Erythroblast (primary cell): ENCODE data around the gene PRPH.

Experiments used
- DNase-seq, 2 experiments: peaks; one replicate each; lab custom pipeline; 2025; lab: John Stamatoyannopoulos, UW
- GATA1 ChIP-seq: IDR thresholded peaks from 2 replicates; pipeline ENCODE4 v1.6.1; 2011; ENCODE audit warnings: low read depth, mild to moderate bottlenecking, control low read depth, low read length, moderate library complexity
- POLR2A ChIP-seq: IDR thresholded peaks from 2 replicates; pipeline ENCODE4 v1.6.1; 2011; ENCODE audit warnings: mild to moderate bottlenecking, low read length

The PRPH gene

DNA sequence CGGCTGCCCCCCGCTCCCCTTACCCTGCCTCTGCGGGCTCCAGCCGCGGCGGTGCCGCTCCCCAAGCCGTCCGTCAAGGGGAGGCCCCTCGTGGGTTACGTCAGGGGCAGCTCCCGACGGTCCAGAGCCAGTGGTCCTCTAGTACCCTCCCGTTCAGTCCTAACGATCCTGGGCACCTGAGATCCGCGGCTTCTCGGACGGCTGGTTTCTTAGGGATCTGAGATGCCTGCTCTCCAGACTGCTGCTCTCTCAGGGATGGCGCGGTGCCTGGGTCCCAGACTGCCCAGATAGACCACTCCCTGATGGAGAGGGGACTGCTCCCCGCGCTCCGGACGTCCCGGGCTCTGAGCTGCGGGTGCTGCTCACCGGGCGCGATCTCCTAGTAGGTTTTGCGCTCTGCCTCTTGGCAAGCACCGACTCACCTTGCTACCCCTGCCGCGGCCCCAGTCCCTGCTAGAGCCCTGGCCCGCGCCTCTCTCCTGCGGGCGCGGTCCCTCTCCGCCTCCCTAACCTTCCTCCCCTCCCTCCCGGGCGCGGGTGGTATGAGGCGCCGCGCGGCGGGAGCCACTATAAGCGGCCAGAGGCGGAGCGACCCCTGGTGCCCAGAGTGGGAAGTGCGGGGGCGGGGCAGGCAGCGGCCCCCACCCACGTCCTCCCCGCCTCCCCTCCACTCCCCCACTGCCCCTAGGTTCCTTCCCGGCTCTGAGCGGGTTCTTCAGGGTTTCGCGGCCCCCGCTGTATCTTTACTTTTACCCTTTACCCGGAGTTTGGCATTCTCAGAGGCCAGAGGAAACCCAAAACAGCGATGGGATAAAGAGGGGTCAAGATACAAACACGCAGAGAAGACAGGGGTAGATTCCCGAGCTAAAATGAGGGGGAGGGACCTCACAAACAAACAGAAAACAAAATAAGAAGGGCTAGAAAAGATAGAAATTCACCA, 42.0 kb downstream of the PRPH start, which contains the start of gene C1QL4:
TSS of gene C1QL4 (minus strand) at position 544 of the 940 bp plus-strand sequence. CDS start 711 bp downstream, outside the sequence.
- peak; percentile 79 to 88 for DNase-seq
- no peak for TF ChIP-seq GATA1
- no peak for TF ChIP-seq POLR2A

DNA sequence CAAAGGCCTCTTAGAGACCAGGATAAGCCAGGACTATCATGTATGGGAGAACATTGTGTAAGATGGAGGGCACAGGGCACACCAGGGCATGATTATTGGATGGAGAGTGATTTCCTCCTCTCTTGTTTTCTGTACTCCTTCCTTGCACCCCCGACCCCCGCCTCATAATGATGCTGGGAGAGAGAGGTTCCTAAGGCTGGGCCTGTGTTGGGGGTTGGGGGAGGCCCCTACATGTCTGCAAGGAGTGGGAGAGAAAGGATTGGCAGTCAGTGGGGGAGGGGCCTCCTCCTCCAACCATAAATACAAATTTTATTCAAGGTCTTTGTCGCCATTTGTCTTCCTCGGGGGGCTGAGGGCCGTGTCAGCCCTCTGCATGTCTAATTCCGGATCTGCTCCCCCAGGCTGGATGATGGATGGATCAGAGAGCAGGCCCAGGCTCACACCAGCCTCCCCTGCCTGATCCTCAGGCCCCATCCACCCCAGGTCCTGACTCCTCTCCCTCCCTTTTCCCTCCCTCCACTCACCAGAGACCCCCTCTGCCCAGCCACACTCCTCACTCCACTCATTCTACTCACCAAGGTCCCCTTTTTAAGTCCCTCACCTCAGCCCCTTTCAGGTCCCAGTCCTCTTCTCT, 44.0 kb downstream of the PRPH start:
- DNase-seq, result no peak
- no peak for TF ChIP-seq POLR2A

DNA sequence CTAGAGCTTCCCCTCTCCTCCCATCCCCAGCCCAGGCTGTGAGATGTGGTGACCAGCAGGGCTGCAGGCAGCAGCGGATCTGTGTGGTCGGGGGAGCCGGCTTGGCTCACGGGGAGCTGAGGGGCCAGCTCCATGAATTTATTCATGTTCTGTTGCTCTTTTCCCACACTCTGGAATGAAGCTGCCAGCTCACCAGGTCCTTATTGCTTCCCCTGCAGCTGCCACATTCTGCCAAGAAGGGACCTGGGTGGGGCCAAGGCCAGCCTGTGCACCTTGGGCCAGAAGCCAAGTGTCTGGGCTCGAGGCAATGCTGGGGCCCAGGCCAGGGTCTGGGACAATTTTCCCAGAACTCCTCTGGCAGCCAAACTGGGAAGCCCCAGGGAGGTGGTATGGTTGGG, 44.5 kb downstream of the PRPH start:
- peak in 1 of 2 experiments; percentile 13 for DNase-seq
- TF ChIP-seq GATA1 (no peak), POLR2A (no peak)

DNA sequence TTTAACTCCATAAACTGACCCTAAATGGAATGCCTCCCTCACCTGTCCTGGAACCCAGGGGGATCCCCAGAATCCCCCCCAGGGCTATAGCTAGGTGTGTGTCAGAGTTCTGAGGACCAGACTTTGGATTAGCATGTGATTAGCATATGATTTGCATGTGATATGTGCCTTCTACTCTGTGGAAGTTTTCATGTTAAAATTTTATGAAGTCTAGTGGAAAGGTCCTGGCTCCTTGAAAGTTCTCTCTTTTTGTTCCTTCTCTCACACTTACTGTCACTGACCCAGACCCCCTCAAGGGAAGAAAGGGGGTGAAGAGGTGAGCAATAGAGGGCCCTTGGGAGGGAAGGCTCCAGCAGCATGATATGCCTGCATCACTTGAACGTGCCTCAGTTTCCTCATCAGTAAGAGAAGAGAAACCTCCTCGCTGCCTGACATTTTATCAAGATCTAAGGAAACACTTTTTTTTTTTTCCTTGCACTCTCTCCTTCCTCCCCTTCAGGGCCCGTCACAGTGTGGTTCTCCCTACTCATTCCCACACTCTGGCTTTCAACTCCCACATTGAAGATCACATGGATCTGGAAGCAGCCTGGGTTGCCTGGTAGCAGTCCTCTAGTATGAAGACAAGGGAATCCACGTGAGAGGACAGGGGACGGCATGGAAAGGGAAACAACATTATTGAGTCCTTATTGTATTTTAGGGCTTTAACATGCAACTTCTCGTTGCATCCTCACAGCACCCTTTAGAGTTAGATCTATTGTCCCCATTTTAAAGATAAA, 45.3 kb downstream of the PRPH start:
- DNase-seq, result no peak
- TF ChIP-seq GATA1 (no peak), POLR2A (no peak)

DNA sequence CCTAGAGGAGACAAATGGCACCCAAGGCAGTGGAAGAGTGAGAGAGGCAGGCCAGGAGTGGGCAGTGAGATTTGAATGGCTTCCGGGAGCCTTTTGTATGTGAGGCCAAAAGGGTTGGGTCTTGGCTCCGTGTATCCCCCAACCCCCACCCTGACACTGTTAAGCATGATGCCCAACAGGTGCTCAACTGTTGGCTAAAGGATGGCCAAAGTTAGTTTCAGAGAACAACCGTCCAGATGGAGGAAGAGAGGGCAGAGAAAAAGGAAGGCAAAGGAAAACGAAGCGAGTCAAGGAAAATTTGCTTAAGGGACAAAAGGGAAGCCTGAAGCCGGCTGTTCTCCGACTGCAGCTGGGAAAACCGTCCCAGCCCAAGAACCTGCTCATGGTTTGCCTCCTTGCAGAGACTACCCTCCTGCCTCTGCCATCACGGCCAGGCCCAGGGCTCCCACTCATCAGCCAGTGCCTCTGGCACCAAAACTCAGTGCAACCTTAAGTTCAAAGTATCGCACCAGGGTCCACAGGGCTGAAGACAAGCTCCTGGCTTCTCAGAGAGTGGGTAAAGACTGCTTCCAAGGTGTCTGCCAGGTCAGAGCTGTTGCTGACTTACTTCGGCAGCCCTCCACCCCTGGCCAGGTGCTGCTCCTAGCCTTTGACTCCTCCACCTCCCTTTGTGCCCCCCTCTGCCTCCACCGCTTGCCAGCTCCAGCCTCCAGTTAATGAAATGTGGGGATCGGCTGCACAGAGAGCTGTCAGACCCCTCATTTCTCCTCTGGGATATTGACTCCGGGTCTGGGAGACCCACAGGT, 46.2 kb downstream of the PRPH start:
- no peak for TF ChIP-seq POLR2A
- TF ChIP-seq GATA1, result no peak
- peak in 1 of 2 experiments; percentile 12 for DNase-seq

DNA sequence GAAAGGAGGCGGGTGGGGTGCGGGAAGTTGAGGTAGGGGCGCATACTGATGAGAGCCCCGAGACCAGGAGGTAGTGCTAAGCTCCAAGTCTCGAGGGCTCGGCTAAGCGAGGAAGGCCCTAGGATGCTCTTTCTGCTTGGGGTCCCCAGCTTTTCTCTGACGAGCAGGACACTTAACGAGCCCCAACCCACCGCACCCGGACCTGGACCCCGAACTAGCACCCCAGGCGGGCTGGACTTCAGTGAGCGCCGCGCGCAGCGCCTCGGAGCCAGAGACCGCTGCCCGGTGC, 46.8 kb downstream of the PRPH start:
- DNase-seq, result no peak
- no peak for TF ChIP-seq POLR2A
- TF ChIP-seq GATA1, result no peak

DNA sequence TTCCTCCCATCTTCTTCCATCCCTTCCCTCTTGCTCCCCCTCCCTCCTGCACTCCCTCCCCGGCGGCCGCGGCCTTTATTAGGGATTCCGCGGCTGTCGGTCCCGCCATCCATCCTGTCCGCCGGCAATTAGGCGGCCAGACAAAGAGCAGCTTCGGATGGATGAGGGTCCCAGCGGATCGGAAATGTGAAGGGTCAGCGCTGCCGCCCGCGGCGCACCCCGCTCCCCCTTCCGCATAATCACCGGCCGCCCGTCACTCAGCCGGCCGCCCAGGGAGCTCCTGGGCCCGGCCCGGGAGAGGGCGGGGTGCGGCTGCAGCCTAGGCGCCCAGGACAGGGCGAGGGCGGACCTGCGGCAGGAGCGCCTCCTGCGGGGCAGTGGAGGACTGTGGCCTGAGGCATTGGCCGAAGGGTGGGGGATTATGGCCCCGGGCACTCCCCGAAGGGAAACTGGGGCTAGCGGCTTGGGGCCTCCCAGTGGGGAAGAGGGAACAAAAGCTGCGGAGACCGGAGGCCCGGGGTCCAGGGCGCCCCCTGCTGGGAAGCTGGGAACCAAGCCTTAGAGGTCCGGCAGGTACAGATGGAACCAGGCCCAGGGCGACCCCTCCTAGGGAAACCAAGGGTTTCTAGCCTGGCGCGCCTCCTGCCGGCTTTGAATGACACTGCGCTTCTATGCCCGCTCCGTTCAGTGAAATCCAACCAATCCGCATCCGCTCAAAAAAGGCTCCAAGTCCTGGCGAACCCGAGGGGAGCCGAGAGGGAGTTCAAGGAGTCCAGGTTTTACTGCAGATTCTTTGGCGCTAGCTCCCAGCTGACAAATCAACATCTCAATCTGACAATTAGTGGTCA, 47.3 kb downstream of the PRPH start:
- TF ChIP-seq POLR2A (no peak), GATA1 (no peak)
- DNase-seq, result peak; percentile 86 to 90

DNA sequence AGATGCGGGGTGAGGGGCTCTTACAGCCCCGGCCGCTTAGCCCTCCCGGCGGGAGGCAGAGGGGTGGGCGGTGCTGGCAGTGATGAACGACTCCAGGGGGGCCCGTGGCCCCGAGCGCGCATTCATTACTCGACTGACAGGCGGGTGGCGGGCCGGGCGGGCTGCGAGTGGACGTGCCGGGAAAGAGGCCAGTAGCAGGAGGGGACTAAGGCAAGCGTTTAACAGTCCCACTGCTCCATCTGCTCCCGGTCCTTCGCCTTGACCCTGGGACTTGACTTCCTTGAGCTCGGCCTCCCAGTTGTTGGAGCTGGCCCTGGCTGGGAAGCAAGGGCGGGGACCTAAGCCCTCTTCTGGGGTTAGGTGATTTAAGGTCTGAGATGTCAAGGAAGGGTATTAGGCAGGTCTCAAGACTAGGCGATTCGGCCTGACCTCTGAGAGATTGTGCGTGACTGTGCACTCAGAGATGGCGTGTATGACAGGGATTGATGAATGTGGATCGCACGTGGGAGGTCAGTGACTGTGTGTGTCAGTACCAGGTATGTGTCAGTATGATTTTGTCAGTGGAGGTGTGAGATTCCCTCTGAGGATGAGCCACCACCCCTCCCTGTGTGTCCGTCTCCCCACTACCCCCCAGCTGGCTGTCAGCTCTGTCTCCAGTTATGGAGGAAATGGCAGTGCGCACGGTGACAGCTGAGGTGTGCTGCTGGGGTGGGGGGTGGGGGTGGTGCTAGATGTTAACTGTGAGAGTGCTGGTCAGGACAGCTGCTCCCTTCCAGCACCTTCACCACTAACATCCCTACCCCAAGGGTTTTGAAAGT, 48.2 kb downstream of the PRPH start:
- TF ChIP-seq POLR2A (no peak), GATA1 (no peak)
- DNase-seq, result peak in 1 of 2 experiments; percentile 15

DNA sequence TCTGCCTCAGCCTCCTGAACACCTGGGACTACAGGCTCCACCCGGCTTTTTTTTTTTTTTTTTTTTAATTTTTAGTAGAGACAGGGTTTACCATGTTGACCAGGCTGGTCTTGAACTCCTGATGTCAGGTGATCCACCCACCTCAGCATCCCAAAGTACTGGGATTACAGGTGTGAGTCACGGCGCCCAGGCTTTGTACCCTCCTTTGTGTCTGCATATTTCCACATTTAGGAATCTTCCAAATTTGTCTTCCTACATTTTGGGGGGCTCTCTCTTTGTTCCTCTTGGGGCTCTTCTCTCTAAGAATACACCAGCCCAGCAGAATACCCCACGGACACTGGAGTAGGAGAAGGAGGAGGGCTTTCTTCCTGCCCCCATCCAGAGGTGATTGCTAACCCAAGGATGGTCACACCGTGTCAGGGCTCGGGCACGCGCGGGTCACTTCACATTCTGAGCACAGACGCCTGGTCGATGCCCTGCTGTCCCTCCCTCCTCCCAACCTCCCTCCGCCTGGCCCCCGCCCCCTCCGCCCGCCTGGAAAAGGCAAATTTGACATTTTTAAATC, 49.6 kb downstream of the PRPH start:
- no peak for DNase-seq
- TF ChIP-seq GATA1, result no peak

DNA sequence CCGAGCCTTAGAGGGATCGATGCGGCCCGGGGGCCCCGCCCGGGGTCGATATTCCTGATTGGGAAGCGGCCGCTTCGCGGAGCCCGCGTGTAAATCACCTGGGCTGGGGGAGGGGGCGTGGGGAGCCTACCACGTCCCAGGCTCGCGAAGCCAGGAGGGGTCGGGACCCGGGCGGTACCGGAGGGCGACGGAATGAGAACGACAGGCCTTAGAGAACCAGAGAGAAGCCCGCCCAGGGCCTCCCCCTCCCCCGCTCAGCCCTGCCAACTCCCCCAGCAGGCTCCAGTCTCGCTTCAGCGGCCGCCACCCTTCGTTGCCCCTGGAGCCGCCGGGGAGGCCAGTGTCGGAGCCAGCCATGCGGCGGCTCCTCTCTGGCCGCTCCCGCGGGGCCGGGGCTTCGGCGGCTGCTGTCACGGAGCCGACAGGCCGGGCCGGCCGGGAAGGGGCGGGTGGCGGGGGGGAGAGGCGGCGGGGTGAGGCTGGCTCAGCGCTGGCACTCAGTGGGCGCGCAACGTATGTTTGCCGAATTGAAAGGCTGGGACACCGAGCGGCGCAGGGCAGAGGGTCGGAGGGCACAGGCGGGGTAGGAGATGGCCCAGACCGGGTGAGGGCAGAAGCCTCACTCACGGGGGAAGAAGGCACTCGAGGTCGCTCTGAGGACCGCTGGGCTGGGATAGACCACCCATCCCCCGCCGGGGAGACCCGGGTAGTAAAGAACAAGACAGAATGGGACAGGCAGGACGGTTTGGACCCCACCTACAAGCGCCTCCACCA, 50.3 kb downstream of the PRPH start:
- TF ChIP-seq POLR2A, result no peak
- TF ChIP-seq GATA1, result no peak
- DNase-seq, result no peak

DNA sequence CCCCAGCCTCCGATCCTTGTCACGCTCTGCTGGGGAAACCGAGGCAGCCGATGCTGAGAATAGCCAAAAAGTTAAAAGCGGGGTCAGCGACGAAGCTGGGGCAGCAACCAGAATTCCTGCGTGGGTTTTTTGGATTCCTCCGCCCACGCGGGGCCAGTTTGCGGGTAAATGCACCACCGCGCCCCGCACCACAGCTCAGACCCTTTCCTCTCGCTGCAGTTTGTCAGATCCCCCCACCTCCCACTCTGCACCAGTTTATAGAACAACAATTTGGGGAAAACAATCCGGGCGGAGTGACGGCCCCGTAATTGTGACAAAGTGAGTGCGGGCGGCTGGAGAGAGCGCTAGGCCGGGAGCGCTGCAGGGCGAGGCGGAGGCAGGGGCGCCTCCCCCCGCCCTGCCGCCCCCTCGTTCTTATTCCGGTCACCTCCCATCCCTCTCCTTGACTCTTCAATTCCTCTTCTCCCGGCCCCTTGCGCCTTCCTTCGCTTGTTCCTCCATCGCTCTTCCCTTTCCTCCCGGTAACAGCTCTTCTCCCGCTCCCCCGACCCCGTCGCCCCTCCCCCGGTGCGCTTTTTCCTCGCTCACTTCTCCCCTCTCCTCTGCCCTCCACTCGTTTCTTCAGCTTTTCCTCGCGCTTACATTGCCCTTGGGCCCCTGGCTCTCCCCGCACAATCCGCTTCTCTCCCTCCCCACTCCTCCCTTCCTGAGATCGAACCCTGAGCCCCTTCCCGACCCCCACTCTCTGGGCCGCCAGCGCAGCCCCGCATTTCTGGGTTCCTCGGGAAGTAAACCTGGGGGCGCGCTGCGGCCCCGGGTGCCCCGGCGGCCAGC, 51.1 kb downstream of the PRPH start:
- TF ChIP-seq GATA1, result no peak
- TF ChIP-seq POLR2A, result no peak
- DNase-seq, result no peak
